ENCODE results near the gene OTOS. TPM values are rescaled to one million over a fixed set of nuclear protein-coding genes. Genes with fewer than 3 reads are reported as not detected.

OTOS gene
- total RNA-seq, 1 donor from 2014 or later = not detected

DNA sequence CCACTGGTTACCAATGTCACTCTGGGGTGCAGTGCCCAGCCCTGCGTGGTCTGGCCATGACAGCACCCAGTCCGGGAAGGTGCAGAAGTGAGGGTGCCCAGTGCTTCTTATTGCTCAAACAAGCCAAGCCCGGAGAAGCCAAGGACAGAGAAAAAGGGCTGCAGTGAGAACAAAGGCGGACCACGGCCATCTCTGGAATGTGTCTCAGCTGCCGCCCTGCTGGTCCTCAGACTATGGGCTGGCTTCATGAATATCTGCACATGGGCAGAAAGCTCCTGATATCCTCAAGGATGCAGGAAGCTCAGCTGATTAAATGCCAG lies 33.0 kb downstream of the OTOS start:
- H3K36me3 ChIP-seq (ENCODE audit: control insufficient read depth, insufficient read depth, low read length) = no peaks in the 10 kb centered on the region
- no peak for DNase-seq (ENCODE audit: low read depth)
- TF ChIP-seq CTCF (IDR thresholded peaks at IDR 0.05; ENCODE audit: insufficient read depth, low read length, poor library complexity, severe bottlenecking) = no peak
- H3K4me3 ChIP-seq (ENCODE audit: low read depth, low read length) = no peak overlapping the region
- peaks cover 6% of the 10 kb centered on the region for H3K27me3 ChIP-seq (ENCODE audit: control insufficient read depth, insufficient read depth, low read length)

GRCh38 chr2:240106765-240107476 lies 33.5 kb downstream of the OTOS start:
- Histone ChIP-seq H3K27me3 (ENCODE audit: control insufficient read depth, insufficient read depth, low read length) (peaks cover 6% of the 10 kb centered on the region), H3K4me3 (ENCODE audit: low read depth, low read length) (no peak overlapping the region), H3K36me3 (ENCODE audit: control insufficient read depth, insufficient read depth, low read length) (no peaks in the 10 kb centered on the region)
- no peak for TF ChIP-seq CTCF (IDR thresholded peaks at IDR 0.05; ENCODE audit: insufficient read depth, low read length, poor library complexity, severe bottlenecking)
- no peak for DNase-seq (ENCODE audit: low read depth)

DNA sequence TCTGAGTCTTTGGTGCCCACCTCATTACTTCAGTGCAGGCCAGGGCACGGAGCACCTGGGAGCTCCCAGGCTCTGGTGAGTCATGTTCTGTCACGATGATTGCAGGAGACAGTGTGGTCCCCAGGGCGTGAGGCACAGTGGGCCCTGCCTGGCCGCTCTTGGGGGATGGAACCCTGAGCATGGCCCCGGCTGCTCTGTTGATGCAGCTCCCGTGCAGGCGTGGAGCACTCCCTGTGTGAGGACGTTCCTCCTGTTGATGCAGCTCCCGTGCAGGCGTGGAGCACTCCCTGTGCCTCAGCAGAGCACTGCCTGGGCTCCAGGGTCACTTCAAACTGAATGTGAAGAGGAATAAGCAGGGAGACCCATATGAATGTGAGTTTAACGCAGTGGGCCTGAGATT lies 34.5 kb downstream of the OTOS start:
- TF ChIP-seq CTCF (IDR thresholded peaks at IDR 0.05; ENCODE audit: insufficient read depth, low read length, poor library complexity, severe bottlenecking) = no peak
- H3K27me3 ChIP-seq (ENCODE audit: control insufficient read depth, insufficient read depth, low read length) = peaks cover 2% of the 10 kb centered on the region
- H3K36me3 ChIP-seq (ENCODE audit: control insufficient read depth, insufficient read depth, low read length) = no peaks in the 10 kb centered on the region
- H3K4me3 ChIP-seq (ENCODE audit: low read depth, low read length) = no peak overlapping the region
- no peak for DNase-seq (ENCODE audit: low read depth)

DNA sequence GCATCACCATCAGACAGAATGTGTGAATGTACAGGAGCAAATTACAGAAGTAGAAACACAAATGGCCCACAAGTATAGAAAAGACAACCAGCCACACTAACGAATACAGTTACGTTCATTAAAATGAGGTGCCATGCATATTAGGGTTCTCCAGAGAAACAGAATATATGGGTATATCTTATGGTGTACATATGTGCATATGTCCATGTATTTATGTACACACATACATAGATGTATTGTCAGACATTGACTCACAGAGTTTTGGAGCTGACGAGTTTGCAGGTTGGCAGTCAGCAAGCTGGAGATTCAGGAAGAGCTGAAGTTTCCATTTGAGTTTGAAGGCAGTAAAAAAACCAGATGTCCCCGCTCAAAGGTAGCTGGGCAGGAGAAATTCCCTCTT lies 37.3 kb downstream of the OTOS start:
- no peak for TF ChIP-seq CTCF (IDR thresholded peaks at IDR 0.05; ENCODE audit: insufficient read depth, low read length, poor library complexity, severe bottlenecking)
- no peak for DNase-seq (ENCODE audit: low read depth)
- no peak overlapping the region for H3K4me3 ChIP-seq (ENCODE audit: low read depth, low read length)
- no peaks in the 10 kb centered on the region for H3K36me3 ChIP-seq (ENCODE audit: control insufficient read depth, insufficient read depth, low read length)
- H3K27me3 ChIP-seq (ENCODE audit: control insufficient read depth, insufficient read depth, low read length) = no peaks in the 10 kb centered on the region

GRCh38 chr2:240098349-240098748 lies 42.1 kb downstream of the OTOS start:
- H3K27me3 ChIP-seq (ENCODE audit: control insufficient read depth, insufficient read depth, low read length) = peaks cover 21% of the 10 kb centered on the region
- H3K36me3 ChIP-seq (ENCODE audit: control insufficient read depth, insufficient read depth, low read length) = no peaks in the 10 kb centered on the region
- TF ChIP-seq CTCF (IDR thresholded peaks at IDR 0.05; ENCODE audit: insufficient read depth, low read length, poor library complexity, severe bottlenecking) = no peak
- H3K4me3 ChIP-seq (ENCODE audit: low read depth, low read length) = no peak overlapping the region
- DNase-seq (ENCODE audit: low read depth) = no peak
